OCI-LY1 (cell line): ENCODE data around the gene C16orf74.

Experiments used
- H2AFZ ChIP-seq: fragments of 200-600 bp; sonication (generic), shearing (Covaris generic); 2 replicates; pipeline ENCODE4 v1.6.0; 2014; ENCODE audit warnings: antibody characterized with exemption, mild to moderate bottlenecking, low read length
- H3F3A ChIP-seq: fragments of 200-600 bp; sonication (generic), shearing (Covaris generic); 2 replicates; pipeline ENCODE4 v1.6.0; 2014; ENCODE audit warnings: mild to moderate bottlenecking, antibody characterized with exemption, low read length, moderate library complexity; ENCODE audit not compliant: insufficient read depth
- H3K27ac ChIP-seq: fragments of 200-600 bp; sonication (generic); 2 replicates; pipeline ENCODE4 v1.5.1; 2014; ENCODE audit warnings: low read length, mixed run types, mild to moderate bottlenecking, low read depth; ENCODE audit not compliant: poor library complexity, severe bottlenecking
- H3K27me3 ChIP-seq: fragments of 200-600 bp; sonication (generic); 2 replicates; pipeline ENCODE4 v1.6.0; 2014; ENCODE audit warnings: antibody characterized with exemption, mild to moderate bottlenecking, low read length, moderate library complexity; ENCODE audit not compliant: insufficient read depth
- H3K36me3 ChIP-seq: fragments of 200-600 bp; sonication (generic); 2 replicates; pipeline ENCODE4 v1.6.1; 2014; ENCODE audit warnings: mild to moderate bottlenecking, antibody characterized with exemption, low read length, moderate library complexity, mixed read lengths; ENCODE audit not compliant: insufficient read depth
- H3K4me1 ChIP-seq: fragments of 200-600 bp; sonication (generic); 2 replicates; pipeline ENCODE4 v1.5.1; 2014; ENCODE audit warnings: mild to moderate bottlenecking, low read length, moderate library complexity; ENCODE audit not compliant: insufficient read depth, severe bottlenecking
- H3K4me2 ChIP-seq: fragments of 200-600 bp; sonication (generic), shearing (Covaris generic); 2 replicates; pipeline ENCODE4 v1.6.1; 2014; ENCODE audit warnings: low read length
- H3K4me3 ChIP-seq: fragments of 200-600 bp; sonication (generic); 2 replicates; pipeline ENCODE4 v1.5.1; 2014; ENCODE audit warnings: low read length, low read depth, mild to moderate bottlenecking, mixed read lengths; ENCODE audit not compliant: poor library complexity, severe bottlenecking
- H3K79me2 ChIP-seq: fragments of 200-600 bp; shearing (Covaris generic); 2 replicates; pipeline ENCODE4 v1.6.1; 2016; ENCODE audit warnings: mixed run types, low read length, mixed read lengths; ENCODE audit not compliant: insufficient read depth
- H3K9ac ChIP-seq: fragments of 200-600 bp; sonication (generic), shearing (Covaris generic); 2 replicates; pipeline ENCODE4 v1.6.1; 2014; ENCODE audit warnings: mild to moderate bottlenecking, low read length, mixed read lengths
- H3K9me2 ChIP-seq: fragments of 200-600 bp; sonication (generic), shearing (Covaris generic); 2 replicates; pipeline ENCODE4 v1.6.1; 2014; ENCODE audit warnings: low read depth, mild to moderate bottlenecking, low read length, mixed read lengths
- H3K9me3 ChIP-seq: fragments of 200-600 bp; shearing (Covaris generic); 2 replicates; pipeline ENCODE4 v1.6.1; 2014; ENCODE audit warnings: low read length, mixed read lengths
- H4K20me1 ChIP-seq: fragments of 200-600 bp; sonication (generic), shearing (Covaris generic); 2 replicates; pipeline ENCODE4 v1.6.0; 2016; ENCODE audit warnings: mild to moderate bottlenecking, low read length; ENCODE audit not compliant: insufficient read depth
- EZH2 ChIP-seq: fragments of 200-600 bp; sonication (generic), shearing (Covaris generic); IDR thresholded peaks from 2 replicates; pipeline ENCODE4 v1.8.0; 2017; ENCODE audit warnings: borderline replicate concordance, mixed run types, mild to moderate bottlenecking, antibody characterized with exemption, low read length, moderate library complexity, mixed read lengths
- TF ChIP-seq, protein P1 (sequence below): fragments of 200-600 bp; sonication (generic), shearing (Covaris generic); IDR thresholded peaks from 2 replicates; pipeline ENCODE4 v1.5.1; 2017; ENCODE audit warnings: mild to moderate bottlenecking, antibody characterized with exemption, low read length, moderate library complexity, mixed read lengths

C16orf74 gene

GRCh38 chr16:85733839-85734170 is 17.1 kb downstream of the C16orf74 start:
- Histone ChIP-seq H4K20me1 (no peaks in the 10 kb centered on the region), H3K4me1 (peaks cover 38% of the 10 kb centered on the region), H3K9ac (no peak overlapping the region), H3F3A (peaks cover 9% of the 10 kb centered on the region), H3K9me3 (no peaks in the 10 kb centered on the region), H2AFZ (no peak overlapping the region), H3K4me3 (no peak overlapping the region), H3K36me3 (no peaks in the 10 kb centered on the region), H3K27me3 (no peaks in the 10 kb centered on the region), H3K79me2 (no peaks in the 10 kb centered on the region), H3K27ac (peak overlapping the region; percentile 88), H3K9me2 (no peaks in the 10 kb centered on the region), H3K4me2 (peak overlapping the region; percentile 44; the same call in 1 of the 2 replicates)
- TF ChIP-seq, protein P1, sequence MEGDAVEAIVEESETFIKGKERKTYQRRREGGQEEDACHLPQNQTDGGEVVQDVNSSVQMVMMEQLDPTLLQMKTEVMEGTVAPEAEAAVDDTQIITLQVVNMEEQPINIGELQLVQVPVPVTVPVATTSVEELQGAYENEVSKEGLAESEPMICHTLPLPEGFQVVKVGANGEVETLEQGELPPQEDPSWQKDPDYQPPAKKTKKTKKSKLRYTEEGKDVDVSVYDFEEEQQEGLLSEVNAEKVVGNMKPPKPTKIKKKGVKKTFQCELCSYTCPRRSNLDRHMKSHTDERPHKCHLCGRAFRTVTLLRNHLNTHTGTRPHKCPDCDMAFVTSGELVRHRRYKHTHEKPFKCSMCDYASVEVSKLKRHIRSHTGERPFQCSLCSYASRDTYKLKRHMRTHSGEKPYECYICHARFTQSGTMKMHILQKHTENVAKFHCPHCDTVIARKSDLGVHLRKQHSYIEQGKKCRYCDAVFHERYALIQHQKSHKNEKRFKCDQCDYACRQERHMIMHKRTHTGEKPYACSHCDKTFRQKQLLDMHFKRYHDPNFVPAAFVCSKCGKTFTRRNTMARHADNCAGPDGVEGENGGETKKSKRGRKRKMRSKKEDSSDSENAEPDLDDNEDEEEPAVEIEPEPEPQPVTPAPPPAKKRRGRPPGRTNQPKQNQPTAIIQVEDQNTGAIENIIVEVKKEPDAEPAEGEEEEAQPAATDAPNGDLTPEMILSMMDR: no peak
- no peak for TF ChIP-seq EZH2

- TF ChIP-seq, protein P1: no peak
- TF ChIP-seq EZH2: no peak
- H3K4me1 ChIP-seq: peaks cover 38% of the 10 kb centered on the region
- no peaks in the 10 kb centered on the region for H3K79me2 ChIP-seq
- H3K9me3 ChIP-seq: no peaks in the 10 kb centered on the region
- H3K9ac ChIP-seq: no peak overlapping the region
- H3K9me2 ChIP-seq: no peaks in the 10 kb centered on the region
- no peak overlapping the region for H2AFZ ChIP-seq
- H4K20me1 ChIP-seq: no peaks in the 10 kb centered on the region
- H3K4me2 ChIP-seq: no peak overlapping the region
- H3K36me3 ChIP-seq: no peaks in the 10 kb centered on the region
- H3F3A ChIP-seq: peaks cover 9% of the 10 kb centered on the region
- no peak overlapping the region for H3K4me3 ChIP-seq
- H3K27ac ChIP-seq: no peak overlapping the region
- H3K27me3 ChIP-seq: no peaks in the 10 kb centered on the region
Measured at GRCh38 chr16:85733155-85733838, 17.6 kb downstream of the C16orf74 start.

DNA sequence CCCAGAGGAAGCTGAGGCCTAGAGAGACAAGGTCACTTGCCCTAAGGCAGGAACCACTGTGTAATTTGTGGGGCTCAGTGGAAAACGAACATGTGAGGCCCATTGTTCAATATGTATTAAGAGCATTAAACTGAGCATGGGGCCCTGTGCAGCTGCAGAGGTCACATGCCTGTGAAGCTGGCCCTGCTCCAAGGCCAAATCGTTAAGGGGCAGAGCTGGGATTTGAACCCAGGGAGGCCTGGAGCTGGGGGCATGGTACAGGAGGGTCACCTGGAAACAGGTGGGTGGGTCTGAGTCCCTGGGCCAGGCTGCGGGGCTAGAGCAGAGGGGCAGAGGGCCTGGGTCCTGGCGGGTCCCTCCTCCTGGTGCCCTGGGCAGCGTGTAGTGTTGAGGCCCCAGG is 19.7 kb downstream of the C16orf74 start:
- Histone ChIP-seq H3K4me3 (no peak overlapping the region), H3K36me3 (no peaks in the 10 kb centered on the region), H3K9me2 (no peaks in the 10 kb centered on the region), H3K9me3 (no peaks in the 10 kb centered on the region), H3K27me3 (no peaks in the 10 kb centered on the region), H3K27ac (no peak overlapping the region), H3K79me2 (no peaks in the 10 kb centered on the region), H3F3A (peaks cover 9% of the 10 kb centered on the region), H2AFZ (no peak overlapping the region), H3K9ac (no peak overlapping the region), H3K4me2 (no peak overlapping the region), H4K20me1 (no peaks in the 10 kb centered on the region), H3K4me1 (peaks cover 25% of the 10 kb centered on the region)
- TF ChIP-seq, protein P1: no peak
- TF ChIP-seq EZH2: no peak
